HepG2 (cell line): ENCODE results near the gene MED22. TPM values are rescaled to one million over a fixed set of nuclear protein-coding genes. Genes with fewer than 3 reads are reported as not detected.

ENCODE experiments used
- HNF4A ChIP-seq: sonication (generic); formaldehyde crosslinking; IDR thresholded peaks from 2 replicates; pipeline ENCODE4 v1.4.0; 2020; ENCODE audit warnings: missing genetic modification reagents
- IRF2 ChIP-seq: IDR thresholded peaks from 2 replicates; pipeline ENCODE4 v1.6.1; 2018; ENCODE audit warnings: missing genetic modification reagents, missing compliant biosample characterization
- KLF9 ChIP-seq: IDR thresholded peaks from 2 replicates; pipeline ENCODE4 v1.6.1; 2016; ENCODE audit warnings: low read depth
- MEF2D ChIP-seq: sonication (generic); formaldehyde crosslinking; IDR thresholded peaks from 2 replicates; pipeline ENCODE4 v1.5.1; 2020; ENCODE audit warnings: mild to moderate bottlenecking, missing genetic modification reagents
- MYC ChIP-seq: sonication (generic); formaldehyde crosslinking; IDR thresholded peaks from 2 replicates; pipeline ENCODE4 v1.9.0; 2021; ENCODE audit warnings: missing genetic modification reagents, borderline replicate concordance
- NFE2L2 ChIP-seq: fragments of 150-350 bp; IDR thresholded peaks from 2 replicates; pipeline ENCODE4 v1.6.1; 2014; ENCODE audit warnings: low read length
- NFKB2 ChIP-seq: sonication (generic); formaldehyde crosslinking; IDR thresholded peaks from 2 replicates; pipeline ENCODE4 v1.4.0; 2020; ENCODE audit warnings: missing genetic modification reagents, borderline replicate concordance
- NPAS2 ChIP-seq: sonication (generic); formaldehyde crosslinking; IDR thresholded peaks from 2 replicates; pipeline ENCODE4 v1.8.0; 2022; ENCODE audit warnings: mild to moderate bottlenecking, missing genetic modification reagents, borderline replicate concordance
- RELA ChIP-seq: sonication (generic); formaldehyde crosslinking; IDR thresholded peaks from 2 replicates; pipeline ENCODE4 v1.4.0; 2020; ENCODE audit warnings: missing genetic modification reagents
- SAP130 ChIP-seq: IDR thresholded peaks from 2 replicates; pipeline ENCODE4 v1.6.1; 2016; ENCODE audit warnings: low read depth
- SIX4 ChIP-seq: sonication (generic); formaldehyde crosslinking; IDR thresholded peaks from 2 replicates; pipeline ENCODE4 v1.4.0; 2020; ENCODE audit warnings: missing genetic modification reagents
- SNAPC4 ChIP-seq: sonication (generic); formaldehyde crosslinking; IDR thresholded peaks from 2 replicates; pipeline ENCODE4 v1.4.0; 2020; ENCODE audit warnings: mild to moderate bottlenecking, missing genetic modification reagents
- SOX13 ChIP-seq, 3 experiments: fragments of 450-650 bp in 1 of 3; sonication (generic) in 1 of 3; formaldehyde crosslinking in 1 of 3; IDR thresholded peaks in 2 of 3; conservative IDR thresholded peaks in 1 of 3; 2 replicates each; pipeline versions ENCODE4 v1.5.0 to v1.6.1; 2016 to 2020; ENCODE audit warnings: antibody characterized with exemption in 1 of 3, mild to moderate bottlenecking in 1 of 3, missing compliant biosample characterization in 1 of 3, missing genetic modification reagents in 1 of 3, moderate library complexity in 1 of 3
- ZNF232 ChIP-seq: sonication (generic); formaldehyde crosslinking; IDR thresholded peaks from 2 replicates; pipeline ENCODE4 v1.4.0; 2020; ENCODE audit warnings: missing genetic modification reagents, borderline replicate concordance
- ZNF251 ChIP-seq: sonication (generic); formaldehyde crosslinking; IDR thresholded peaks from 2 replicates; pipeline ENCODE4 v1.9.0; 2021; ENCODE audit warnings: mild to moderate bottlenecking, missing genetic modification reagents
- ZNF558 ChIP-seq: sonication (generic); formaldehyde crosslinking; IDR thresholded peaks from 2 replicates; pipeline ENCODE4 v1.9.0; 2022; ENCODE audit warnings: mild to moderate bottlenecking, missing genetic modification reagents, borderline replicate concordance
- ZNF570 ChIP-seq: sonication (generic); formaldehyde crosslinking; IDR thresholded peaks from 2 replicates; pipeline ENCODE4 v1.4.0; 2020; ENCODE audit warnings: mild to moderate bottlenecking, missing genetic modification reagents, borderline replicate concordance
- ZNF614 ChIP-seq: IDR thresholded peaks from 2 replicates; pipeline ENCODE4 v1.6.1; 2018; ENCODE audit warnings: missing biosample characterization, missing genetic modification reagents, inconsistent platforms, borderline replicate concordance
- ZNF766 ChIP-seq: sonication (generic); formaldehyde crosslinking; IDR thresholded peaks from 2 replicates; pipeline ENCODE4 v1.5.0; 2020; ENCODE audit warnings: missing genetic modification reagents, borderline replicate concordance
- polyA plus RNA-seq, 8 experiments: library from polyadenylated mRNA; depleted of rRNA in 3 of 8; stranded (reverse) in 7 of 8; unstranded in 1 of 8; fragments of >200 nt; fragmentation: Illumina TruSeq in 4 of 8; extraction: Trizol in 4 of 8; gene quantifications; 2 replicates each; pipeline versions ENCODE4 v1.2.1 to v1.2.3, GENCODE V29; 2011 to 2016; ENCODE audit warnings: low read depth in 4 of 8, missing spikeins in 1 of 8, mixed read lengths in 1 of 8; ENCODE audit not compliant: insufficient read depth in 1 of 8
- total RNA-seq, 5 experiments: library from RNA; depleted of rRNA; stranded (reverse); fragments of >200 nt; fragmentation: Illumina TruSeq; extraction: Trizol; gene quantifications; 2 replicates each; pipeline ENCODE4 v1.2.3, GENCODE V29; 2016; ENCODE audit warnings: low read depth in 1 of 5
- TF ChIP-seq, protein P1 (sequence below): sonication (generic); formaldehyde crosslinking; IDR thresholded peaks from 2 replicates; pipeline ENCODE4 v1.5.0; 2020; ENCODE audit warnings: mild to moderate bottlenecking, missing genetic modification reagents
- TF ChIP-seq, protein P2 (sequence below): sonication (generic); formaldehyde crosslinking; IDR thresholded peaks from 2 replicates; pipeline ENCODE4 v1.9.0; 2021; ENCODE audit warnings: missing genetic modification reagents, mild to moderate bottlenecking, borderline replicate concordance
- TF ChIP-seq, protein P3 (sequence below): sonication (generic); formaldehyde crosslinking; IDR thresholded peaks from 2 replicates; pipeline ENCODE4 v1.4.0; 2020; ENCODE audit warnings: mild to moderate bottlenecking, missing genetic modification reagents

MED22 gene
- total and polyA plus RNA-seq, 2 of the 13 experiments (the other 11 are each of a cell fraction or from before 2014, with no cell fraction given) = 15.8 to 22.1 TPM

DNA sequence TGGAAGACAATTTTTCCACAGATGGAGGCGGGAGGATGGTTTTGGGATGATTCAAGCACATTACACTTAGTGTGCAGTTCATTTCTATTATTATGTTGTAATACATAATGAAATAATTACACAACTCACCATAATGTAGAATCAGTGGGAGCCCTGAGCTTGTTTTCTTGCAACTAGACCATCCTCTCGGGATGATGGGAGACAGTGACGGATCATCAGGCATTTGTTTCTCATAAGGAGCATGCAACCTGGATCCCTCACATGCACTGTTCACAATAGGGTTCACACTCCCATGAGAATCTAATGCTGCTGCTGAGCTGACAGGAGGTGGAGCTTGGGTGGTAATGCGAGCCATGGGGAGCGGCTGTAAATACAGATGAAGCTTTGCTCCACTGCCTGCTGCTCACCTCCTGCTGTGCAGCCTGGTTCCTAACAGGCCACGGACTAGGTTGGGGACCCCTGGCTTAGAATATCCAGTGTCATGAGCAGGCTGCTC, 29.8 kb upstream of the MED22 start (continued):
- TF ChIP-seq, protein P1, sequence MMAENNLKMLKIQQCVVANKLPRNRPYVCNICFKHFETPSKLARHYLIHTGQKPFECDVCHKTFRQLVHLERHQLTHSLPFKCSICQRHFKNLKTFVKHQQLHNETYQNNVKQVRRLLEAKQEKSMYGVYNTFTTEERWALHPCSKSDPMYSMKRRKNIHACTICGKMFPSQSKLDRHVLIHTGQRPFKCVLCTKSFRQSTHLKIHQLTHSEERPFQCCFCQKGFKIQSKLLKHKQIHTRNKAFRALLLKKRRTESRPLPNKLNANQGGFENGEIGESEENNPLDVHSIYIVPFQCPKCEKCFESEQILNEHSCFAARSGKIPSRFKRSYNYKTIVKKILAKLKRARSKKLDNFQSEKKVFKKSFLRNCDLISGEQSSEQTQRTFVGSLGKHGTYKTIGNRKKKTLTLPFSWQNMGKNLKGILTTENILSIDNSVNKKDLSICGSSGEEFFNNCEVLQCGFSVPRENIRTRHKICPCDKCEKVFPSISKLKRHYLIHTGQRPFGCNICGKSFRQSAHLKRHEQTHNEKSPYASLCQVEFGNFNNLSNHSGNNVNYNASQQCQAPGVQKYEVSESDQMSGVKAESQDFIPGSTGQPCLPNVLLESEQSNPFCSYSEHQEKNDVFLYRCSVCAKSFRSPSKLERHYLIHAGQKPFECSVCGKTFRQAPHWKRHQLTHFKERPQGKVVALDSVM (CRISPR knock-in tag) = 0 out of 2 replicates have a peak, but pooled peaks have one; percentile 0
- no peak for TF ChIP-seq ZNF570 (CRISPR knock-in tag)
- TF ChIP-seq, protein P2, sequence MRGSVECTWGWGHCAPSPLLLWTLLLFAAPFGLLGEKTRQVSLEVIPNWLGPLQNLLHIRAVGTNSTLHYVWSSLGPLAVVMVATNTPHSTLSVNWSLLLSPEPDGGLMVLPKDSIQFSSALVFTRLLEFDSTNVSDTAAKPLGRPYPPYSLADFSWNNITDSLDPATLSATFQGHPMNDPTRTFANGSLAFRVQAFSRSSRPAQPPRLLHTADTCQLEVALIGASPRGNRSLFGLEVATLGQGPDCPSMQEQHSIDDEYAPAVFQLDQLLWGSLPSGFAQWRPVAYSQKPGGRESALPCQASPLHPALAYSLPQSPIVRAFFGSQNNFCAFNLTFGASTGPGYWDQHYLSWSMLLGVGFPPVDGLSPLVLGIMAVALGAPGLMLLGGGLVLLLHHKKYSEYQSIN (CRISPR knock-in tag) = no peak
- TF ChIP-seq SAP130 (CRISPR knock-in tag) = peak; percentile 83
- TF ChIP-seq ZNF614 = peak; percentile 60; the same call in 1 of the 2 replicates
- TF ChIP-seq, protein P3, sequence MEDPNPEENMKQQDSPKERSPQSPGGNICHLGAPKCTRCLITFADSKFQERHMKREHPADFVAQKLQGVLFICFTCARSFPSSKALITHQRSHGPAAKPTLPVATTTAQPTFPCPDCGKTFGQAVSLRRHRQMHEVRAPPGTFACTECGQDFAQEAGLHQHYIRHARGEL (CRISPR knock-in tag) = no peak
- TF ChIP-seq ZNF558 (CRISPR knock-in tag) = no peak
- peak; percentile 17; the same call in 1 of the 2 replicates for TF ChIP-seq MYC (CRISPR knock-in tag)
- TF ChIP-seq NPAS2 (CRISPR knock-in tag) = no peak
- peak; percentile 47; the same call in 1 of the 2 replicates for TF ChIP-seq IRF2
- peak; percentile 35; the same call in 1 of the 2 replicates for TF ChIP-seq SIX4
- TF ChIP-seq ZNF251 (CRISPR knock-in tag) = no peak
- TF ChIP-seq MEF2D (CRISPR knock-in tag) = no peak
- no peak for TF ChIP-seq NFKB2 (CRISPR knock-in tag)
- TF ChIP-seq NFE2L2 = no peak
- peak; percentile 64; the same call in 1 of the 2 replicates for TF ChIP-seq ZNF232
- TF ChIP-seq SOX13 (IDR thresholded peaks at IDR 0.05) = no peak
- peak in 1 of 2 experiments; percentile 15; a peak in 1 of 4 replicates for TF ChIP-seq SOX13 (CRISPR knock-in tag; conservative IDR thresholded peaks at IDR 0.05 in 1 of 2, IDR thresholded peaks at IDR 0.05 in 1 of 2)
- TF ChIP-seq KLF9 (CRISPR knock-in tag) = no peak
- TF ChIP-seq HNF4A (CRISPR knock-in tag) = peak; percentile 7; the same call in 1 of the 2 replicates
- TF ChIP-seq ZNF766 (CRISPR knock-in tag) = no peak
- 0 out of 2 replicates have a peak, but pooled peaks have one; percentile 22 for TF ChIP-seq SNAPC4
- TF ChIP-seq RELA (CRISPR knock-in tag) = no peak
